PFSK-1 (cell line): ENCODE data around the gene SLC38A9.

Experiments
- FOXP2 ChIP-seq: optimal IDR thresholded peaks from 2 replicates; pipeline ENCODE3; 2011; ENCODE audit warnings: borderline replicate concordance, control low read depth, inconsistent platforms; ENCODE audit not compliant: insufficient read depth; ENCODE audit errors: extremely low read length, extremely low read depth
- POLR2AphosphoS5 ChIP-seq: IDR thresholded peaks from 2 replicates; pipeline ENCODE4 v1.6.1; 2012; ENCODE audit warnings: low read depth, mild to moderate bottlenecking, control low read depth, low read length, moderate library complexity
- REST ChIP-seq, 2 experiments: IDR thresholded peaks; 2 replicates each; pipeline versions ENCODE4 v1.6.1 to v1.8.0; 2011 to 2012; ENCODE audit warnings: low read depth in 2 of 2, low read length in 2 of 2, control low read depth in 1 of 2, inconsistent platforms in 1 of 2, mild to moderate bottlenecking in 1 of 2, moderate library complexity in 1 of 2; ENCODE audit not compliant: insufficient read depth in 1 of 2
- SIN3A ChIP-seq: IDR thresholded peaks from 2 replicates; pipeline ENCODE4 v1.6.1; 2012; ENCODE audit warnings: mild to moderate bottlenecking, low read length, moderate library complexity, borderline replicate concordance; ENCODE audit not compliant: insufficient read depth
- TAF1 ChIP-seq: IDR thresholded peaks from 2 replicates; pipeline ENCODE4 v1.6.1; 2012; ENCODE audit warnings: low read length, control low read depth, borderline replicate concordance; ENCODE audit not compliant: insufficient read depth

SLC38A9 gene

DNA sequence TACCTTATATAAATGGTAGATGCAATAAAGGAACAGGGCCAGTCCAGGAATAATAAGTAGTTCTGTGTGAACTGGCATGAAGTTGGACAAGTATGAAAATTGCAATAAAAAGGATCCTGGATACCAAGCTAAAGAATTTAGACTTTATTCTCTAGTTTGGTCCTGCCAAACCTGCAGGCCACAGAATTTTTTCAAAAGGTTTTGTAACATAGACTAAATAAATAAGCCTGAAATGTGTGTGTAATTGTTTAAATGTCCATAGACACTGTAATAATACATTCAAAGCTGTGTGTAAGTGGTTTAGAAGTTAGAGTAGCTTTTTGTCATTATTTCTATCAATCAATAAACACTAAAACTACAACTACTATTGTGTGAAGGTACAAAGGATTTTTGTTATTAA, 101.6 kb downstream of the SLC38A9 start:
- no peak for TF ChIP-seq SIN3A
- no peak for TF ChIP-seq REST (IDR thresholded peaks at IDR 0.05; ENCODE audit: insufficient read depth in 1 of 2, low read depth in 2 of 2, low read length in 2 of 2)
- no peak for TF ChIP-seq TAF1
- no peak for TF ChIP-seq POLR2AphosphoS5
- TF ChIP-seq FOXP2 = no peak

GRCh38 chr5:55609413-55609812, 102.7 kb downstream of the SLC38A9 start:
- TF ChIP-seq FOXP2 (no peak), TAF1 (no peak), POLR2AphosphoS5 (no peak), REST (IDR thresholded peaks at IDR 0.05; ENCODE audit: insufficient read depth in 1 of 2, low read depth in 2 of 2, low read length in 2 of 2) (no peak), SIN3A (no peak)

GRCh38 chr5:55608595-55609349, 103.4 kb downstream of the SLC38A9 start:
- TF ChIP-seq TAF1 = no peak
- TF ChIP-seq FOXP2 = no peak
- TF ChIP-seq REST (IDR thresholded peaks at IDR 0.05; ENCODE audit: insufficient read depth in 1 of 2, low read depth in 2 of 2, low read length in 2 of 2) = no peak
- TF ChIP-seq POLR2AphosphoS5 = no peak
- TF ChIP-seq SIN3A = no peak

- TF ChIP-seq TAF1 (no peak), REST (IDR thresholded peaks at IDR 0.05; ENCODE audit: insufficient read depth in 1 of 2, low read depth in 2 of 2, low read length in 2 of 2) (no peak), SIN3A (no peak), FOXP2 (no peak), POLR2AphosphoS5 (no peak)
Measured at GRCh38 chr5:55604611-55605067, 107.5 kb downstream of the SLC38A9 start.
